NCI-H1105 treated with DMSO at 0.1 percent for 48 hours (cell line): ENCODE measurements around the gene PPFIBP1.
"Not testable (repeated sequence)": the region's sequence is repeated elsewhere in the genome, so short reads cannot be mapped to it uniquely, and the experiment has no call there.

Experiments used
- DNase-seq: peaks from one replicate; lab custom pipeline; 2025; lab: John Stamatoyannopoulos, UW

PPFIBP1 gene

DNA sequence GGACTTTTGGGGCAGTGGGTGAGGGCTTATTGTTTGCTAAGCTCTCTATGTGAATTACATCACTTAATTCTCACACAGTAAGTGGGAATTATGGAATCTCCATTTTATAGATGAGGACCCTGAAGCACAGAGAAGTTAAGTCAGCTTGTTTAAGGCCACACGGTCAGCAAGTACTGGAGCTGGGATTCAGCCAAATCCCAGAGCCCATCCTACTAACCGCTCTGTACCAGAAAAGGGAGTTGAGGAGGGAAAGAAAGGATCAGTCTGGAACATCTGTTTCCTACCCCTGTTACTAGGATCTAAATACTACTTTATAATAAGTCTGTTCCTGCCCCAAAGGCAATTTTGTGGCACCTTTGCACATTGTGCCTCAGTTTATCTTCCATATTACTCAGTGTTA lies 42.6 kb downstream of the PPFIBP1 start:
- DNase-seq: no peak

- DNase-seq: no peak
Observed at GRCh38 chr12:27571463-27571862, 47.5 kb downstream of the PPFIBP1 start.

DNA sequence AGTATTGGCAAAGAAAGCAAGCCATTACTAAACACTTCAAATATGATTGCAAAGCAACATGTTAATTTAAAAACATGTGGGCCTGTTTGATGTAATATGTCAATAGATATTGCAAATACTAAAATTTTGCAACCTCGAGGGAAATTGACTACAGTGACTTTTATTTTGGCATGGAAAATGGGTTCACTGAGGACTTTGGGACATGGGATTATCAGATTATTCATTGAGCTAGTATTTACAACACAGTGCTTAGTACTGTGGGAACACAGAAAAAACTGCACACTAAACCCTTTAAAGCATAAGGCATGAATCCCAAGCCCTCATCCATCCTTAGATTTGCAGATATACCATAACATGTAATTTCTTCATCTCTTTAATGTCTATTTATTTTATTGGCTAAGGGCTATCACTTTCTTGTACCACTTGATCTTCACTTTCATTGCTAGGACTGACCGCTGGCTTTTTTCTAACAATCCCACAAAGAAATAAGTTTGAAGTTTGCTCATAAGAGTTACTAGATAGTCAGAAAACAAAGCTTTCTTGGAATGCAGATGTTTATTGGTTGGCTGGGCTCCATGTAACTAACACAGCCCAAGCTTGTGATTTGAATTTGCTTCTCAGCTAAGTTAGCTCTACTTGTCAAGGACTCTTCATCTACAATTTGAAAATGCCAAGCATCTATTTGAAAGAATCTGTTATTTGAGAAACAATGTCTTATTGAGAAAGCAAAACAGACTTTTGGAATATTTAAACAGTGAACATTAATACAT lies 48.7 kb downstream of the PPFIBP1 start:
- no peak for DNase-seq

DNA sequence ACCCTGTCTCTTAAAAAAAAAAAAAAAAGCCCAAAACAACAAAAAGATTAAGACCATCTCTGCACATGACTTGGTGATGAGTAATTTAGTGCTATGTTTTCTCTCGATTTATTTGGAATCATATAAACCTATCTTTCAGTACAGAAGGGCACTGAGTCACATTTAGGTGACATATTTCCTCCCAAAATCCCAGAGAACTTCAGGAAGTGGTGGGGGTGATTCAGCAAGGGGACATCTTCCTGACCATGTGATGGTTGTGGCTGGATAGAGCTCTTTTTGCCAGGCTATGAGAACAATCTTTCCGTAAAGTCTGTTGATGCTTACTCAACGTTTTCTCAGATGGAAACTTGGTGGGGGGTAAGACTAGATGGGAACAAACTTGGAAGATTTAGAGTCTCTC lies 50.0 kb downstream of the PPFIBP1 start:
- DNase-seq: no peak

- no peak for DNase-seq
Observed at GRCh38 chr12:27575090-27575761, 51.2 kb downstream of the PPFIBP1 start.

DNA sequence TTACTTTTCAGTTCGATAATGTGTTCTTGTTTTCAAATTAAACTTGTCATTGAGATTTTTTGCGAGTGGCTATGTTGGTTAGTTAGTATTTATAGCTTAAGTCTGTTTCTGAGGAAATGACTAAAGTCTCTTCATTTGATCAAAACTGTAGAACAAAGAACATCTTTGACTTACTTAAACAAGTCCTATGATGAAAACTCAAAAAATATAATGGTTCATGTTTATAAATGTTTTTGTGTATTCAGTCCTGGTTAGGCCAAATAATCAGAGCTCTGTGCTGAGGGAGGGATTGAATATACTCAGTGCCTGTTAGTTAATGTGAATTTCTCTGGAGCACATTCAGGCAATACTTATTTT lies 51.7 kb downstream of the PPFIBP1 start:
- no peak for DNase-seq

DNA sequence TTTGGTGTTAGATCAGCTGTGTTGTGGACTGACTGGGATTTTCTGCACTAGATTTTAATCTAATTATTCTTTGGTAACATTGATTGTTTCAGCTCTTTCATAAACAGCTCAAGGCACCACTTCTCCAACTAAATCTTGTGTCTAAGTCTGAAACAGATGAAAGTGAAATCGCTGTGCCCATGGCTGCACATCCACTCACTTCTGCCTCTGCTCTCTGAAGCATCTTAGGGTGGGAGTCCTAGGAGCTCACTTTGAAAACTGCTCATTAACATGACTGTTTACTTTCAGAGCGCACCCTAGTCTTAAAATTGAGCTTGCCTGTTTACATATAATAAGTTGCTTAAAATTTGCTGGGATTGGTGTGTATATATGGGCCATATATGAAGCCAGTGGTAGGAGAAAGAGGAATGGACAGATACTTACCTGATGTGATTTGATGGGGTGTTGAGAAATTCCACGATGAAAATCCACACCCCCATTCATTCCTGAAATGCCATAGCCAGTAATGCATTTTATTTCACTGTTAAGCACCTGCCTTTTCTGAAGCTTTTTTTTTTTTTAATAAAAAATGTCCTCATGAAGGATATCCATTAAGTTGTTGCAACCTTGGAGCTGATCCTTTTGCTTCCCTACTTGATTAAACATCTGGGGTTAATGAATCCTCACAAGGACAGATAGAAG lies 52.8 kb downstream of the PPFIBP1 start:
- DNase-seq: no peak

GRCh38 chr12:27577688-27578087 lies 53.7 kb downstream of the PPFIBP1 start:
- no peak for DNase-seq

- DNase-seq: no peak
Observed at GRCh38 chr12:27578689-27579372, 54.8 kb downstream of the PPFIBP1 start.

GRCh38 chr12:27580561-27581330 lies 56.7 kb downstream of the PPFIBP1 start:
- DNase-seq: no peak

GRCh38 chr12:27581331-27581671 lies 57.3 kb downstream of the PPFIBP1 start:
- not testable (repeated sequence) for DNase-seq

DNA sequence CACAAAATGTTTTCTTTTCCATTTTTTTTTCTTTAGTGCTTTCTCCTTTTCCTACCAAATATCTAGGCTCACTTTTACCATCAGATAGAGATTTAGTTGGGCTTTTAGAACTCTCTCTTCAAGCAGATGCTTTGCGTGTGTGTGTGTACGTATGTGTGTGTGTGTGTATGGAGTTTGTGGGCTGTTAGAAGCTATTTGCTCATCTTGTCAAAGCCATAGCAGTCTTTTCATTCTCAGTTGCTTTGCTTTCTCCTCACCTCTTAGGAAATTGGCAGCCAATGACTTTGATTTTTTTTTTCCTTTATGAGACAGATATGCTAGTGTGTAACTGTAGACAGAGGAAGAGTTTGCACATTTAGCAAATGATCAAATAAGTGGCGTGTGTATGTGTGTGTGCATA lies 57.8 kb downstream of the PPFIBP1 start:
- not testable (repeated sequence) for DNase-seq

DNA sequence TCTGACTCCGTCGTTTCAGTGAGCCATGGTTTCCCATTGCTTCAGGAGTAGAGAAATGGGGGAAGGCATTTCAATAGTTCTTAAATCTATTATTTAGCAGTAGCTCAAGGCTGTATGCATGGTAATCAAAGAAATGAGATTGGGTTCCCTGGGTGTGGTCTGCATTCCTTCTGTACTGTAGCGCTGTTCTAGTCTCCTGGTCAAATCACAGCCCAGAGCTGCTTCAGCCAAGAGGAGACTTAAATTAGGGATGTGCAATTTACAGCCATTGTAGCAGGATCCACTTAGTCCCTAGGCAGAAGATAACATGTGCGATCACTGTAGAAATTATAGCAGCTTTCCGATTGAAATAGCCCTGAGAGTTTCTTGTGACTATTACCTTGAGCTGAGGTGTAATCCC lies 58.4 kb downstream of the PPFIBP1 start:
- DNase-seq: not testable (repeated sequence)

DNA sequence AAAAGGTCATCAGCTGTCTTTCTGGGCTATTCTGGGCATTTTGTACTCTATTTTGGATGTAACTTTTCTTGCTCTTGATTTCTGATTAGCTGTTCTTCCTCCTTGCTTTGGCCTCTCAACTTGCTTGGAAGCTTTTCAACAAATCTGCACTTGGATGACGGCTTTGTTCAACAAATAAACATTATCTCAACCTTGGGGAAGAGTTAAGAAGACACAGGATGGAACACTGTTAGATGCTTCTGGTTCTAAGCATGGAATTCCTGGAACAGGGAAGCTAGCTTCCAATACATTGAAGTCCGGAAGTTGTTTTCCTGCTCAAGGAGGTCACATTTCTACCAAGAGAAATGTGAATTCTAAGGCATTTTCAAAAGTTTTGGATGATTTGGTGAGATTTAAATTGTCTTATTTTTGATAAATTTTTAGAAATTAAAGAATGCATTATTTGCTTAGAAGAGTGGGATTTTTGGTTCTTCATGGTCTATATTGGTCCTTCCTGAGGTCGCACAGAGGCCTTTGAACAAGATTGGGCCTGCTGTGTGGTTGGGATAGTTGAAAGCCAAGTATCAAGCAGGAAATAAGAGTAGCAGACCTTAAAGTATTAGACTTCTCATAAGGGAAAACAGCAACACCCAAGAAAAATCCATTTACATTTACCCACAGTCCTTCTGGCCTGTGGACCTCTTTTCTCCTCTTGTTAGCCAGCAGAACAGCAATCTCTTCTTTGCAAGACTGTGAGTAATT lies 59.2 kb downstream of the PPFIBP1 start:
- DNase-seq: no peak

DNA sequence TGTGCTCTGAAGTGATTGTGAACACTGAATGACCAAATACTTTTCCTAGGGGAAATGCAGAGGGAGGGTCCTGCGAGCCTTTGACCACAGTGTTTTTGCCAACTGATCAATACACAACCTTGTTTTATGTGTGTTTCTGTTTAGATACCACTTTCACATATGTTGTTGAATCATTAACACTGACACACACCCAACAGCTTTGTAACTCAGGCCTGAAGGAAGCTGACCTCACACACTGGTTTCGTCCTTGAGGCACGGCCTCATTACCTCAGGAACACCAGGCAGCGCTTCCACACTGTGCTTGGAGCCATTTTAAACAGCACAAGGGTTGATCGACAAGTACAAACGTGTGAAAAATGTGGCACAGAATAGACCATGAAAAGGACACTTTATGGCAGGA lies 60.0 kb downstream of the PPFIBP1 start:
- no peak for DNase-seq

- DNase-seq: no peak
Observed at GRCh38 chr12:27585739-27586265, 61.8 kb downstream of the PPFIBP1 start.

GRCh38 chr12:27588075-27588730 lies 64.2 kb downstream of the PPFIBP1 start:
- DNase-seq: not testable (repeated sequence)

DNA sequence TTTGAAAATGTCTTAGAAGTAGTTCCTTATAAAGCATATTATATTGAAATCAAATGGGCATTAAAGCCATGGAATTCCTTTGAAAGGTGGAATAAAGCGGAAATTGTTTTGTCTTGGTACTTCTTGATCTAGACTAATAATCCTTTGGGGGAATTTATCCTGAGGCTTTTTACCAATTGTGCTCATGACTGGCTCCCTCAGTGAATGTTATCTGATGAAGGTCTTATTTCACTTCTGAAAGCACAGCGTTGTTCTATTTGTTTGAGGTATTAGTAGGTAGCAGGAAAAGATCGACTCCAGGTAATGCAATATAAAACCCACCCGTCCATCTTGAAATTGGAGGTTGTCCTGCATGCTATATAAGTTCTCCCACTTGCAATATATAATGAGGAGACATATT lies 64.8 kb downstream of the PPFIBP1 start:
- no peak for DNase-seq

- no peak for DNase-seq
Observed at GRCh38 chr12:27589419-27589818, 65.4 kb downstream of the PPFIBP1 start.

GRCh38 chr12:27591698-27592097 lies 67.7 kb downstream of the PPFIBP1 start:
- DNase-seq: not testable (repeated sequence)
